T-helper 9 cell (primary cell): Measurements from ENCODE around the gene PSMA2.
"Not testable (repeated sequence)": the region's sequence is repeated elsewhere in the genome, so short reads cannot be mapped to it uniquely, and the experiment has no call there.

Experiments
- DNase-seq: peaks from one replicate; pipeline ENCODE4 v3.0.0-alpha.2; 2020

The PSMA2 gene

DNA sequence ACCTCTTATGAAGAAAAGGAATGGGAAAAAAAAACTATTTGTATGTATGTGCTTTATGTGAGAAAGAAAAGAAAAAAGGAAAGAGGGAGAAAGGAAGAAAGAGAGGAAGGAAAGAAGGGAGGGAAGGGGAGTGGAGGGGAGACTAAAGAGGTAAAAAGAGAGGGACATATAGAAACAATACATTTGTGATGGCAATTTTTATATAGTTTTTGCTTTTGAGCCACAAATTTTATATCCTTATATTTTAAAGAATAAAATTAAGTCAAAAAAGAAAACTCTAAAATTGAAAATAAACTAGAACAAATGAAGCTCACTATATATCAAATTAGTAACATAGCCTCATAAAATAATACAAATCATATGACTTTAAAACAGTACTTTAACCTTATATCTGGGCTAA, 31.1 kb downstream of the PSMA2 start:
- no peak for DNase-seq

DNA sequence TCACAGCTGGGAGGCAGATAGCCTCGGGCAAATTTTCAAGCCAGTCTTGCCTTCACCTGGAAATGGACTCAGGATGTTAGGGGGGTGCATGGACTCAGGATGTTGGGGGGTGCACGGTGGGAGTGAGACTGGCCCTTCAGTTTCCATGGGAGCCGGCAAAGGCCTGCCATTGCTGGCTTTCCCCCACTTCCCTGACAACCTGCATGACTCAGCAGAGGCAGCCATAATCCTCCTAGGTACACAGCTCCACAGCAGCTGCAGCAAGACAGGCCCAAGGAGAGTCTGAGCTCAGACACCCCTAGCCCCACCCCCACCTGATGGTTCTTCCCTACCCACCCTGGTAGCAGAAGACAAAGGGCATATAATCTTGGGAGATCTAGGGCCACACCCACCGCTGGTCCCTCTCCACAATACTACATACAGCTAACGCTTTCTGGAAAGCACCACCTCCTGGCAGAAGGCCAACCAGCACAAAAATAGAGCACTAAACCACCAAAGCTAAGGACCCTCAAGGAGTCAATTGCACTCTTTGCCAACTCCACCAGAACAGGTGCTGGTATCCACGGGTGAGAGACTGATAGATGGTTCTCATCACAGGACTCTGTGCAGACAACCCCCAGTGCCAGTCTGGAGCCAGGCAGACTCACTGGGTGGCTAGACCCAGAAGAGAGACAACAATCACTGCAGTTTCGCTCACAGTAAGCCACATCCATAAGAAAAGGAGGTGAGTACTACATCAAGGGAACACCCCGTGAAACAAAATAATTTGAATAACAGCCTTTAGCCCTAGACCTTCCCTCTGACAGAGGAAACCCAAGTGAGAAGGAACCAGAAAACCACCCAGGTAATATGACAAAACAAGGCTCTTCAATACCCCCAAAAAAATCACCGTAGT, 38.4 kb downstream of the PSMA2 start:
- DNase-seq = no peak

DNA sequence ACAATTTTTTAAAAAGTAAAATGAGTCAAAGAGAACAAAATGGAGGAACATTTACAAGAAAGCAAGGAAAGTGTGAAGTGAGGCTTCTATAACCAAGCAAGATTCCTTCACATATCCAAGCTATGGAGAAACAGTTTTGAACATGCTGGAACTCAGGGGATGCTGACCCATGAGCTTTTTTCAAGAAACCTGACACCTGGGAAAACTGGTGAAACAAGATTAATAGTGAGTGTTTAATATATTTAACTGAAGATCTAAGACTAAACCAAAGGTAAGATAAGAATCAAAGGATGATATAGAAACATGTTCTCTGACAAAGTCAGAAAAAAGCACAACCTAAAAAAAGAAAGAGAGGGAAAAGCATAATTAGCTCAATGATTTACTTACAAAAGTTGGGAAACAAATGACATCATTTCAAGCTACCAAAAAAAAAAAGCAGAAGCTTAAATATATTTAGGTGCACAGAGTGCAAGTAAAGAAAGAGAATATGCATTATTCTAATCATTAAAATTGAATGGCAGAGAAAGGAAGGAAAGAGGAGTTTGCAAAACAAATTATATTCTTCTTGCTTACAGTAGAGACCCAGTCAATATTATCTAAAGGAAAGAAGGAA, 45.0 kb downstream of the PSMA2 start:
- no peak for DNase-seq

DNA sequence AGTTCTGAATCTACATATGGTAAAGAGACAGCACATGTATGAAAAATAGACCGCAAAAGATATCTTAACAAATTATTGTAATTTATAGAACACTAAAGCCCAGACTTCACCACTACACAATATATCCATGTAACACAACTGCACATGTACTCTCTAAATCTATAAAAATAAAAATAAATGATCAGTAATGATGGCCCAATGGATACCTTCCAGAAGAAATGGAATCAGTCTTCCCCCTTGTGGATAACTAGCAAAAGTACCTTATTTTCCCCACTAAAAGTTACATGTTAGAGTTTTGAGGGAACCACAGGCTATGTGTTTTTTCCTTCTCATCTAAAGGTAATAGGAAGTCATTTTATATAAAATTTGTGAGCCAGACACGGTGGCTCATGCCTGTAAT, 45.8 kb downstream of the PSMA2 start:
- no peak for DNase-seq

DNA sequence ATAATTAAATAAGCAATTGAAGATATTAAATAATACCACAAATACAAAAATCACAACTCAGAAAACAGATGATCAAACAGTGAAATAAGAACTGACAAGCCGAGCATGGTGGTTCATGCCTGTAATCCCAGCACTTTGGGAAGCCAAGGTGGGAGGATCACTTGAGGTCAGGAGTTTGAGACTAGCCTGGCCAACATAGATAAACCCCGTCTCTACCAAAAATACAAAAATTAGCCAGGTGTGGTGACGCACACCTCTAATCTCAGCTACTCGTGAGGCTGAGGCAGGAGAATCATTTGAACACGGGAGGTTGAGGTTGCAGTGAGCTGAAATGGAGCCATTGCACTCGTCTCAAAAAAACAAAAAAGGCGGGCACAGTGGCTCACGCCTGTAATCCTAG, 46.8 kb downstream of the PSMA2 start:
- DNase-seq = not testable (repeated sequence)

DNA sequence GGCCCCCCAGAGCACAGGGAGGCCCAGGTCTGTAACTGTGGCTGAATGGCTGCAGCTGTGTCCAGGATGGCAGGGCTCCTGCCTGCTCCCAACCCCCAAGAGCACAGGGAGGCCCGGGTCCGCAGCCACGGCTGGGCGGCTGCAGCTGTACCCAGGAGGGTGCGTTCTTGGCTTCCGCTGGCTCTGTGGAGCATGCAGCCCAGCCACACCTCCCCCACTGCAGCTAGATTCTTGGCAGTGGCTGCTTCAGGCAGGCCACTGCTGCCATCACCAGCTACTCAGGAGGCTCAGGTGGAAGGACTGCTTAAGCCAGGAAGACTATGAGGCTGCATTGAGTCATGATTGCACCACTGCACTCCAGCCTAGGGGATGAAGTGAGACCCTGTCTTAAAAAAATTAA, 48.0 kb downstream of the PSMA2 start:
- DNase-seq = no peak

DNA sequence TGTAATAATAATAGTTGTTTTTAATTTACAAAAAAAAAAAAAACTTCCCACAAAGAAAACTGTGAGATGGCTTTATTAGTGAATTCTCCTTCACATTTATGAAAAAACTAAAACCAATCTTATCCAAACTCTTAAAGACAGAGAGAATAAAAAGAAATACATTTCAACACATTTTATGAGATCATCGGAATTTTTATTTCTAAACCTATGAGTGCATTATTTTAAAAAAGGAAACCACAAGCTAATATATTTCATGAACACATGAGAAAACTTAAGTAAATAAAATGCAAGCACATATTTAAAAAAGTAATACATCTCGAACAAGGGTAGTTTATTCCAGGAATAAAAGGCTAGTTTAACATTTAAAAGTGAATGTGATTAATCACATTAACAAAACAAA, 51.6 kb downstream of the PSMA2 start:
- DNase-seq = no peak

DNA sequence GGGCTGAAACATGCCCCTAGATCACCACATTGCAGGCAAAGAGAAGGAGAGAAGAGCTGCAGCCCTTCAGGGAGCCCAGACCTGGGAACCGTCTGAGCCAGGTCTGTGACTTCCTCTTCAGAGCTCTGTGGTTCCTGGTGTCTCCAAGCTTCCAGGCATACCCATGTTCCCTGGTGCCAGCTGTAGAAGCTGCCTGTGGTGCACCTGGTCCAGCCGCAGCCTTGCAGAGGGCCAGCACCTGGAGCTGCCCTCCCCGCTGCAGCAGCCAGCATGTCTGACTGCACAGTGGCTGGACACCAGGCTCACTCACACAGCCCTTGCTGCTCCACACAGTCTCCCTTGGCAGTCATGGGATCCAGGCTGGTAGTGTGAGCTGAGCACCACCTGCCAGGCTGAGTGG, 53.7 kb downstream of the PSMA2 start:
- no peak for DNase-seq

DNA sequence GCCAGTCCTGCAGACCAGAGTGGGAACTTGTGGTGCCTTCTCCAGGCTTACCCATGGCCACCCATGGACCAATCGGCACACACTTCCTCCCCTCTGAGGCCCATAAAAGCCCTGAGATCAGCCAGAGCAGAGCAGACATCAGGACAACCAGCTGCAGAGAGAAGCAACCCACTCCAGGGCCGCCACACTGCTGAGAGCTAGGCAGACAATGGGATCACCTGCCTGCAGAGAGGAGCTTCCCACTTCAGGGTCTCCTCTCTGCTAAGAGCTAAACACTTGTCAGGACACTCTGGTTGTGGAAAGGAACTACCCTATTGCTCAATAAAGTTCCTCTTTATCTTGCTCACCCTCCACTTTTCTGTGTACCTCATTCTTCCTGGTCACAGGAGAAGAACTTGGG, 54.1 kb downstream of the PSMA2 start:
- DNase-seq = no peak

DNA sequence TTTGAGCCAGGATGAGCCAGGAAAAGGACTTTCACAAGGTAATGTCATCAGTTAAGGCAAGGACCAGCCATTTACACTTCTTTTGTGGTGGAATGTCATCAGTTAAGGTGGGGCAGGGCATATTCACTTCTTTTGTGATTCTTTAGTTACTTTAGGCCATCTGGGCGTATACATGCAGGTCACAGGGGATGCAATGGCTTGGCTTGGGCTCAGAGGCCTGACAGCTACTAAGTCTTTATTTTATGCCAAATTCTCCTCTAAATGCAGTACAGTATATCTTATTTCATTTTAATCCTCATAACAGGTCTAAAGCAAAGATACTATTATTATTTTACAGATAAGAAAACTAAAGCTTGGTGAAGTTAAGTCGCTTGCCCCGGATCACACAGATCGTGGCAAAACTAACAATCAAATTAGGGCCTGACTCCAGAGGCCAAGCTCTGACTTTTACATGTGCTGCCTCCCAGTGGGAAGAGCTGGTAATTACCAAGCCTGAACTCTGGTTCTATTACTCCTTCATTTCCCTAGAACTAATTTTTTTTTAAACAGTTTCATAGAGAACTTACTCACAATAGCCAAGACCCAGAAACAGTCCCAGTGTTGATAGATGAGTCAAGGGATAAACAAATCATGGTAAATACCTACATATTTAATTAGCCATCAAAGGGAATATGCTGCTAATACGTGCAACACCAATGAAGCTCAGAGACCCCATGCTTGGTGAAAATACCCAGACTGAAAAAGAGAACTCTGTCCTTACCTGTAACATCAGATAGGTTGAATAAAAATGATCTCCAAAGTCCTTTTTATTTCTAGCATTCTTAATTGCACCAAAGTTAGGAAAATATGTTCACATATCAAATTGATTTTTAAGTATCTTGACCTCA, 55.5 kb downstream of the PSMA2 start:
- peak; percentile 16 for DNase-seq

DNA sequence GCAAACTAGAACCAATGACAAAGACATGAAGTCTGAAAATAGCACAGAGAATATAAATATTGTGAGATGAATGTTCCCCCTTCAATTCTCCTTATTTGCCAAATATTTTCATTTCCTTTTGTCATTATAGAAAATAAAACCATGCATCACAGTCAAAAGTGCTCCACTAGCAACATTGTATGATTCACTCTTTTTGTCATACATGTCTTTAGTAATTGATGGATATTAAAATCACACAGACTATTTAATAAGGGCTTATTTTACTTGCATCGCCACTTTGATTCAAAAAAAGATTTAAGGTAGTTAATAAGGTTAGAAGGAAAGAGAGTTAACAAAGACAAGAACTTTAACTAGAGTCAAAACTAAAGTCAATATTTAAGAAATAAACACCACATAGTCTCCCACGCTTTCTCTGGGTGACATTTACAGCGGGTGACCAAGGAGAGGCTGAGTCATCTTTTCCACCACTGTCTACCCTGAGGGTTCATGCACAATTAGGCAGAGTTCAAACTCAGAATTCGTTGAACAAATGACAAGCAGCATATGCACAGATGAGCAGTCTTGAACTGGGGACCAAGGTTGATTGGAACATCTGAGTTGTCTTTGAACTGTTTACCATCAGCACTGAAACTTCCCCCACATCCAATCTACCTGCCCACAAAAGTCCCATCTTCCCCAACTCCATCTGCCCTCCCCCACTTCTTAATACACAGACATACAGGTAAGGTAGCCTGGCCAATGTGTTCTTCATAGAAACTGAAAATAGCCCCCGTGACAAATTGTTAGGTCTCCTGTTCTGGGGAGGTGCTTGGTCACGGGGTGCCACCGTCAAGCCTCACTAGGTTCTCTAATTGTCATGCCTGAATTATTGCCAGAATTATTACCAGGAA, 62.6 kb downstream of the PSMA2 start:
- no peak for DNase-seq

DNA sequence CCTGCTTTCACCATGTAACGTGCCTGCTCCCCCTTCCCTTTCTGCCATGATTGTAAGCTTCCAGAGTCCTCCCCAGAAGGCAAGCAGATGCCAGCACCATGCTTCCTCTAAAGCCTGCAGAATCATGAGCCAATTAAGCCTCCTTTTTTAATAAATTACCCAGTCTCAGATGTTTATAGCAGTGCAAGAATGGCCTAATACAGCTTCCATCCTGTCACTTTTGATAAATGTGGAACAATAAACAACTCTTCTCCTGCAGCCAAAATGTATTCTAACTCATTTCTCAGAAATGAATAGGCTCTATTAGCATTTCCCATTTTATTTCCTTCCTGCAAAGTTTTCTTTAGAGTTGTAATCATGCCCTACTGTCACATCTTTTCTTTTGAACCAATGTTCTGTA, 63.5 kb downstream of the PSMA2 start:
- no peak for DNase-seq
